ENCODE data around the gene ZNF613.
A peak's percentile ranks its signal among the peaks of the same experiment; 100 is the strongest.

Gene ZNF613

DNA sequence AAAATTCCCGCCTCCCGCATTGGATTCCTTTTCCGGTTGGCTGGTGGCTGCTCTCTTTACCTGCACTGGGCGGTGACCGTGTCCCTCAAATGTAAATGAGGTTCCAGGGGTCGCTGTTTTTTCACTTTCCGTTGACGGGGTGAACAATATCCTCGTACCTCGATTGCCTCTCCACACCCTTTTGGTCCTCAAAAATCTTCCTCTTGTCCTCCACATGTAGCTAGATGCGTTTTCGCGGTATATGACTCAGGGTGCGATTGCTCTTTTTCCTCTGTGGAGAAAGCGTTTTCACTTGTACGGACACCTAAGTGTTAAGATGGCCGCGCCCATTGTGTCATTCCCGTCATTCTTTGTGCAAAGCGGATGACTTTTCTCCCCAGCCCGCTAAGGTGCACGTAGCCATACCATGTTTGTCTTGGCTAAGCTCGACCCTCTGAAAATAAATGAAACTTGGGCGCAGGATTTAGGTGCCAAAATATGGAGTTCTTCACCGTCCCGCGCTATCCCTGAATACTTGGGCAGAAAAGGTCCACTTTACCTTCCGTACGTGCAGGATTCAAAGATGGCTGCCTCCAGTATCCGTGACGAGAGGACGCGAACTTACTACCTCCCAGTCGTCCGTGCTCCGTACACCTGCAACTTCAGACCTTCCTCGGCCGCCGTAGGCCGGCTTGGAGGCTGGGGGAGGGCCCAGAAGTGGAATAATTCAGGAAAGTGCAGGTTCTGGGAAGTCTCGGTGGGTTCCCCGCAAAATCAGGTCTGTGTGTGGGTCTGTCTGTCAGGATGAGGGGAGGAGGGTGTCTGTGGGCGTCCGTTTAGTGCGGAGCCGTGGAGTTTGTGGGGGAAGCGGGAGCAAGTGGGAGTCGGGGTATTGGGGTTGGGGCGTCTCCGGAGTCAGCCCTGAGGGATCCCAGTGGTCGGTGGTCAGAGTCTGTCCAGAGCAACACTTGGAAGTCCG is at the start of gene ZNF613:
Gene ZNF613, plus strand, starts transcription at position 689 of the 958 bp plus-strand sequence. CDS start 8,749 bp downstream, outside the sequence.
- H3K4me3 ChIP-seq (ENCODE audit: low read depth, low read length) = peak within 1 kb of the TSS; percentile 91
- peak; percentile 94 for DNase-seq (ENCODE audit: low read depth)
- TF ChIP-seq POLR2A (IDR thresholded peaks at IDR 0.05; ENCODE audit: extremely low read depth, insufficient read length) (no peak), MYC (IDR thresholded peaks at IDR 0.05; ENCODE audit: low read depth, low read length) (no peak; the same call in 1 of the 2 replicates)
- TF ChIP-seq, protein P1, sequence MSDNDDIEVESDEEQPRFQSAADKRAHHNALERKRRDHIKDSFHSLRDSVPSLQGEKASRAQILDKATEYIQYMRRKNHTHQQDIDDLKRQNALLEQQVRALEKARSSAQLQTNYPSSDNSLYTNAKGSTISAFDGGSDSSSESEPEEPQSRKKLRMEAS (IDR thresholded peaks at IDR 0.05; ENCODE audit: low read depth, low read length) = peak; percentile 89
- TF ChIP-seq, protein P2, sequence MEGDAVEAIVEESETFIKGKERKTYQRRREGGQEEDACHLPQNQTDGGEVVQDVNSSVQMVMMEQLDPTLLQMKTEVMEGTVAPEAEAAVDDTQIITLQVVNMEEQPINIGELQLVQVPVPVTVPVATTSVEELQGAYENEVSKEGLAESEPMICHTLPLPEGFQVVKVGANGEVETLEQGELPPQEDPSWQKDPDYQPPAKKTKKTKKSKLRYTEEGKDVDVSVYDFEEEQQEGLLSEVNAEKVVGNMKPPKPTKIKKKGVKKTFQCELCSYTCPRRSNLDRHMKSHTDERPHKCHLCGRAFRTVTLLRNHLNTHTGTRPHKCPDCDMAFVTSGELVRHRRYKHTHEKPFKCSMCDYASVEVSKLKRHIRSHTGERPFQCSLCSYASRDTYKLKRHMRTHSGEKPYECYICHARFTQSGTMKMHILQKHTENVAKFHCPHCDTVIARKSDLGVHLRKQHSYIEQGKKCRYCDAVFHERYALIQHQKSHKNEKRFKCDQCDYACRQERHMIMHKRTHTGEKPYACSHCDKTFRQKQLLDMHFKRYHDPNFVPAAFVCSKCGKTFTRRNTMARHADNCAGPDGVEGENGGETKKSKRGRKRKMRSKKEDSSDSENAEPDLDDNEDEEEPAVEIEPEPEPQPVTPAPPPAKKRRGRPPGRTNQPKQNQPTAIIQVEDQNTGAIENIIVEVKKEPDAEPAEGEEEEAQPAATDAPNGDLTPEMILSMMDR (IDR thresholded peaks at IDR 0.05; ENCODE audit: low read depth, low read length) = no peak

DNA sequence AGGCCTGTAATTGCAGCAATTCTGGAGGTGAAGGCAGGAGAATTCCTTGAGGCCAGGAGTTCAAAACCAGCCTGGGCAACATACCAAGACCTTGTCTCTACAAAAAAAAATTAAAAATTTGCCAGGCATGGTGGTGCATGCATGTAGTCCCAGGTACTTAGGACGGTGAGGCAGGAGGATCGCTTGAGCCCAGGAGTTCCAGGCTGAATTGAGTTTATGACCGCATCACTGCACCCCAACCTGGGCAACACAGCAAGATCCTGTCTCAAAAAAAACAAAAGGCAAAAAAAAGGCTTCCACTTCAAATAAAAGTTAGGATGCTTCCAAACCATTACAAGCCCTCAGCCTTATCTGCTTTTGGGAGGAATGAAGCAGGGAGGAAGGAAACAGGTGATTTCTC is 44.8 kb upstream of the ZNF613 start:
- no peak for DNase-seq (ENCODE audit: low read depth)
- H3K4me3 ChIP-seq (ENCODE audit: low read depth, low read length) = no peak overlapping the region
- TF ChIP-seq POLR2A (IDR thresholded peaks at IDR 0.05; ENCODE audit: extremely low read depth, insufficient read length) (no peak), MYC (IDR thresholded peaks at IDR 0.05; ENCODE audit: low read depth, low read length) (no peak)
- TF ChIP-seq, protein P1 (IDR thresholded peaks at IDR 0.05; ENCODE audit: low read depth, low read length) = no peak
- TF ChIP-seq, protein P2 (IDR thresholded peaks at IDR 0.05; ENCODE audit: low read depth, low read length) = no peak

DNA sequence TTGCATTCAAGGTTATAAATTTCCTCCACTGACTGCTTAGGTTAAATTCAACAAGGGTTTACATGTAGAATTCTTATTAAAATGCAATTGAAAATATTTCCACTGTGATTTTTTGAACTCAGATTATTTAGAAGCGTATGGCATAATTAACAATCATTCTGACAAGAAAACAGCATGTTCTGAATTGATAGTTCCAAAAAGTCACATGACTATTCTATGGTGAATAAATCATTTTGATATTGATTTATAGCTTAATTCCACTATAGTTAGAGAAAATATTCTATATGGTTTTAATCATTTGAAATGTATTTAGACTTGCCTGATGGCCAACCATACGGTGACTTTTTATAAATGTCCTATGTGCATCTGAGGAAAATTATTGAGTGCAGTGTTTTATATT is 42.6 kb upstream of the ZNF613 start:
- no peak for DNase-seq (ENCODE audit: low read depth)
- TF ChIP-seq MYC (IDR thresholded peaks at IDR 0.05; ENCODE audit: low read depth, low read length) (no peak), POLR2A (IDR thresholded peaks at IDR 0.05; ENCODE audit: extremely low read depth, insufficient read length) (no peak)
- TF ChIP-seq, protein P2 (IDR thresholded peaks at IDR 0.05; ENCODE audit: low read depth, low read length) = no peak
- TF ChIP-seq, protein P1 (IDR thresholded peaks at IDR 0.05; ENCODE audit: low read depth, low read length) = no peak
- H3K4me3 ChIP-seq (ENCODE audit: low read depth, low read length) = no peak overlapping the region

DNA sequence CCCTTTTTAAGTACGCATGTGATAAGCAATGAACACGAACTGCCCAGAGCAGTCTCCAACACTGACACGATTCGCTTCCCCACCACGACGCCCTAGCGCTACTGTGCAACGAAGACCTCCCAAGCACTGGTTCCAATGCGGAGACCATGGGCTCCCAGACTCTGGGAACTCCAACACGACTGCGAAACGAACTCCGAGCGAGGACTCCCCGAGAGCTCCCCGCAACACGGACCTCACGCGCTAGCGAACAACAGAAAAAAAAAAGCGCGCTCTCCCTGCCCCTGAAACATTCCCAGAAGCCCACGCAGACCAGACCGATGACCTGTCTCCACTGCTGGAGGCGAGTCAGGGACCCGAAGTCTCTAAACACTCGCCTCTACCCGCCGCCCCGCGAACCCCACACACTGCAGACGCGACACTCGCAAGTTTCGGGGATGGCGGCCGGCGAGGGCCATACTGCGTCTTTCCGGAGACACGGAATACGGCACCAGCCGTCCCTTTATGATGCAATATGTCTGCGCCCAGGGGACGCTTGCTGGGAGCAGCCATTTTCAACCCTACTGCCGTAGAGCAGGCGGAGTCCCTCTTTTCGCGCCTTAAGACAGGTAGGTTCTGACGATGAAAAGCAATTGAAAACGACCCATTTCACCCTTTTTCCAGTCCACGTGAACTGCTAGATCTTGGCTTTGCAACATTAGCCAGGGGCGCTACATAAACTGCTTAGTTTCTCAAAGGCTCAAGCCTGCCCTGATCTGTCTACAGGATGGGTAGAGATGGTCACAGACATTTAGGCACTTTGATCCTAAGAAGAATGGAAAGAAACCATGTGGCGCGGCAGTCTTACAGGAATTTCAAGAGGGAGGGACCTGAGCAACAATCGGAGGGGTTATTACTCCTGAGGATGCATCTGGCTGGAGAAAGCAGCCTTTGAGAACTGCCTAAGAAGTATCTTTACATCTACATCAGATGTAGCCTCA is 39.5 kb upstream of the ZNF613 start, which contains the start of gene ZNF577:
Gene ZNF577, minus strand, starts transcription at position 430 of the 977 bp plus-strand sequence. CDS start 7,569 bp downstream, outside the sequence.
- peak; percentile 93 for DNase-seq (ENCODE audit: low read depth)
- TF ChIP-seq MYC (IDR thresholded peaks at IDR 0.05; ENCODE audit: low read depth, low read length) = no peak
- peak; percentile 40 for TF ChIP-seq POLR2A (IDR thresholded peaks at IDR 0.05; ENCODE audit: extremely low read depth, insufficient read length)
- TF ChIP-seq, protein P1 (IDR thresholded peaks at IDR 0.05; ENCODE audit: low read depth, low read length) = peak; percentile 47; the same call in 1 of the 2 replicates
- H3K4me3 ChIP-seq (ENCODE audit: low read depth, low read length) = peak within 1 kb of the TSS; percentile 76

DNA sequence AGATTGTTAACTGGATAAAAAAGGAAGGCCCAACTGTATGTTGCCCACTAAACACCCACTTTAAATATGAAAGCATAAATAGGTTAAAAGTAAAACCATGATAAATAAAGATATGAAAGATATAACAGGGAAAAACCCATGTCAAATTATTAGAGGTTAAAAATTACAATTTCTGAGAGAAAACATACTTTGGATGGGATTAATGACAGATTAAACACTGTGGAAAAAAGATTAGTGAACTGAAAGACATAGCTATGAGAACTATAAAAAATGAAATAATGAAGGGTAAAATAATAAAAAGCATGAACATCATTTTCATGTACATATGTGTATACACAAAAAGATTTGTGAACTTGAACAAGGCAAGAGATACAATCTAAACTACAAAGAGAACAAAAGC is 37.3 kb upstream of the ZNF613 start:
- no peak for DNase-seq (ENCODE audit: low read depth)
- no peak overlapping the region for H3K4me3 ChIP-seq (ENCODE audit: low read depth, low read length)
- no peak for TF ChIP-seq POLR2A (IDR thresholded peaks at IDR 0.05; ENCODE audit: extremely low read depth, insufficient read length)
- TF ChIP-seq, protein P1 (IDR thresholded peaks at IDR 0.05; ENCODE audit: low read depth, low read length) = no peak
- TF ChIP-seq MYC (IDR thresholded peaks at IDR 0.05; ENCODE audit: low read depth, low read length) = no peak
- TF ChIP-seq, protein P2 (IDR thresholded peaks at IDR 0.05; ENCODE audit: low read depth, low read length) = no peak

Data from NB4 (cell line).